Spleen (tissue), 7 donors: ENCODE measurements around the gene EIF3F.

Experiments used
- CTCF ChIP-seq, 11 experiments: fragments of 200-600 bp in 7 of 11; fragments of 450-650 bp in 4 of 11; sonication (generic) in 4 of 11; IDR thresholded peaks in 8 of 11; conservative IDR thresholded peaks in 3 of 11; 1 replicate in 7 of 11; 2 replicates in 4 of 11; pipeline versions ENCODE4 v1.4.0 to v1.8.0; 2016 to 2021; ENCODE audit warnings: antibody characterized with exemption in 11 of 11, inconsistent platforms in 4 of 11, mild to moderate bottlenecking in 1 of 11
- POLR2AphosphoS5 ChIP-seq, 3 donors: sonication (generic); formaldehyde crosslinking; IDR thresholded peaks; one replicate each; pipeline ENCODE4 v1.5.1; 2017; ENCODE audit warnings: antibody characterized with exemption in 3 of 3
- donor health status: DM: no; HTN: no; CAD: no; lungs with moderate emphysema.
- donor health status: DM: no; HTN: no; CAD: no.
- donor health status: DM: no; HTN: no; CAD: no.

- TF ChIP-seq CTCF (IDR thresholded peaks at IDR 0.05 in 8 of 11, conservative IDR thresholded peaks at IDR 0.05 in 3 of 11), result no peak
- no peak for TF ChIP-seq POLR2AphosphoS5 (IDR thresholded peaks at IDR 0.05)
Observed at GRCh38 chr11:7941608-7942007, 45.5 kb upstream of the EIF3F start, which contains the start of gene OR10A3.
